Omental fat pad (tissue), 4 donors: ENCODE results near the gene NUFIP1. TPM values are rescaled to one million over a fixed set of nuclear protein-coding genes. Genes with fewer than 3 reads are reported as not detected.
"Not testable (repeated sequence)": the region's sequence is repeated elsewhere in the genome, so short reads cannot be mapped to it uniquely, and the experiment has no call there.

ENCODE experiments used
- ATAC-seq: fragments of 150-250 bp; one replicate; pipeline ENCODE4 v1.9.1; 2016; ENCODE audit warnings: mild to moderate bottlenecking, moderate library complexity; ENCODE audit not compliant: low FRiP score
- DNase-seq: peaks from one replicate; pipeline ENCODE4 v3.0.0-alpha.2; 2019; ENCODE audit warnings: low spot score
- CTCF ChIP-seq, 3 donors: fragments of 450-650 bp; IDR thresholded peaks; one replicate each; pipeline ENCODE4 v1.5.1; 2016 to 2017; ENCODE audit warnings: antibody characterized with exemption in 3 of 3, mild to moderate bottlenecking in 3 of 3, moderate library complexity in 2 of 3
- total RNA-seq, 4 donors: library from RNA; depleted of rRNA; stranded (reverse); fragments of >200 nt; gene quantifications; one replicate each; pipeline ENCODE4 v1.1.0, GENCODE V29; 2016

NUFIP1 gene
- total RNA-seq, 4 donors from 2014 or later, result 1.9 to 8.0 (median 2.5) TPM

- DNase-seq, result no peak
- ATAC-seq, result no peak
- TF ChIP-seq CTCF (IDR thresholded peaks at IDR 0.05), result no peak
Observed at GRCh38 chr13:44952671-44953070, 36.6 kb downstream of the NUFIP1 start.

- no peak for TF ChIP-seq CTCF (IDR thresholded peaks at IDR 0.05)
- ATAC-seq (peak; percentile 73), DNase-seq (no peak)
Observed at GRCh38 chr13:44951184-44951583, 38.1 kb downstream of the NUFIP1 start.

DNA sequence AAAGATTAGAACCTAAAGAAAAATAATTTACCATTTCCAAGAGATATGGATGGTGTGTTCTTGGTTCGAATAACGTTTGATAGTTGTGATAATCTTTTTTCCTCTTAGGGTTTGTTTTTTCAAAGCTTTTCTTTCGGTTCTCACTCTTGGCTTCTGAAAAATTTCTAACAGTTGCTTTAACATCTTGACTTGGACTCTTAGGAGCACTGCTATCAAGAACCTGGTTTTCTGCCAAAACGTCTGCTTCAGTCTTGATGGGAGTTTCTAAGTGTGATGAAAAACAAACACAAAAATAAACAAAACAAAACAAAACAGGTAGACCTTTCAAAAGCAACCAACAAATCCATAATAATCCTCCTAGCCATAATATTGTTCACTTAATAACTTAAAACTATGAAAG, 45.9 kb downstream of the NUFIP1 start:
- DNase-seq, ATAC-seq: not testable (repeated sequence)

- ATAC-seq, result no peak
- no peak for DNase-seq
- TF ChIP-seq CTCF (IDR thresholded peaks at IDR 0.05), result no peak
Observed at GRCh38 chr13:44938854-44939253, 50.4 kb downstream of the NUFIP1 start.

DNA sequence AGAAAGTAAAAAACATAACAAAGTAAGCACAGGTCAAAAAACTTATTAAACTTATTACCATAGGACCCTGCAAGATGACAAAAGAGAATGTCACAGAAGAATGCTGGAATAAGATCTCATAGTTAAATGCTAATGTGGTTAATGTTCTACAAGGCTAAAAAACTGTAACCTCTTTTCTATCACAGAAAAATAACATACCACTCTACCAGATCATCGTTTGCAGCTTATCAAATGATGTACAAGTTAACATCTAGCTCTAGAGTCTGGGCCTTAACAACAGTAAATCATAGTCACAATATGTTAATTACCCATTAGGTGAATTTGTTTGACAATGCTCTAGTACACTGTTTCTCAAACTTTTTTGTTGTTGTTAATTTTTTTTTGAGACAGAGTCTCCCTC, 53.0 kb downstream of the NUFIP1 start:
- ATAC-seq (no peak), DNase-seq (no peak)
- no peak for TF ChIP-seq CTCF (IDR thresholded peaks at IDR 0.05)

DNA sequence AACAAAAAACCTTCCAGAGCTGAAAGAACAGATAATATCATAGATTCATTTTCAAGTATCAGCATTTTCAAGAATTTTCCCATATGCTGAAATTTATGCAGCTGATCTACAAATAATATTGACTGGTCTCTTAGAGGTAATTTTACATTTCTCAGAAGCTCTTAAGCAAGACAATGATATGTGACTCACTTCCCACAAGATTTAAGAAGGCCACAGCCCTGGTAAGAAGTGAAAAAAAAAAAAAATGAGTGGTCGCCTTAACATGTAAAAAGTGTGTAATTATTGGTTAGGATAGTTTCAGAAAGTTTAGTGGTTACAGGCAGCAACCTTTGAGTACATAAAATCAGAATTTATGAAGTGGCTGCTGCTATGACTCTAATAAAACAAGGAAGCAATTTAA, 54.5 kb downstream of the NUFIP1 start:
- TF ChIP-seq CTCF (IDR thresholded peaks at IDR 0.05), result no peak
- DNase-seq, result no peak
- no peak for ATAC-seq

GRCh38 chr13:44932850-44933251, 56.4 kb downstream of the NUFIP1 start:
- peak; percentile 38 for ATAC-seq
- DNase-seq, result no peak
- no peak for TF ChIP-seq CTCF (IDR thresholded peaks at IDR 0.05)
